ENCODE data around the gene KCTD13.

Gene KCTD13

DNA sequence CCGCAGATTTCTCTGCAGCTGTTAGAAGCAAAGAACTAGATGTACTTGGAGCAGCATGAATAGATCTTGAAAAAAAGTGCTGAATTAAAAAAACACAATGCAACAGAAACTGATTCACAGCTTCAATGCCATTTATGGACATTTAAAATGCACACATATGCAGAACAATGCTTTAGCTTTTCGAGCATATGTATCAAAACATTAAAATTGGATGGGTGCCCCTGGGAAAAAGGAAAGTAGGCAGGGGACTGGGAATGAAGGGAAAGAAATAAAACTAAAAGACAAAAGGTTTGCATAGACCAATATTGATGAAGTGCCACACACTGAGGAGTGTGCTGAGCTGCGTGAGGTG, 5.0 kb downstream of the KCTD13 start:
- H3K4me1 ChIP-seq (ENCODE audit: control insufficient read depth in 1 of 2, insufficient read depth in 1 of 2, low read depth in 1 of 2, low read length in 1 of 2): peaks cover 12 to 13% of the 10 kb centered on the region in 2 experiments
- no peaks in the 10 kb centered on the region for H3K9me3 ChIP-seq
- no peaks in the 10 kb centered on the region for H3K27me3 ChIP-seq
- H3K4me3 ChIP-seq (ENCODE audit: low read depth in 1 of 2, low read length in 1 of 2): no peak overlapping the region
- TF ChIP-seq, protein P1, sequence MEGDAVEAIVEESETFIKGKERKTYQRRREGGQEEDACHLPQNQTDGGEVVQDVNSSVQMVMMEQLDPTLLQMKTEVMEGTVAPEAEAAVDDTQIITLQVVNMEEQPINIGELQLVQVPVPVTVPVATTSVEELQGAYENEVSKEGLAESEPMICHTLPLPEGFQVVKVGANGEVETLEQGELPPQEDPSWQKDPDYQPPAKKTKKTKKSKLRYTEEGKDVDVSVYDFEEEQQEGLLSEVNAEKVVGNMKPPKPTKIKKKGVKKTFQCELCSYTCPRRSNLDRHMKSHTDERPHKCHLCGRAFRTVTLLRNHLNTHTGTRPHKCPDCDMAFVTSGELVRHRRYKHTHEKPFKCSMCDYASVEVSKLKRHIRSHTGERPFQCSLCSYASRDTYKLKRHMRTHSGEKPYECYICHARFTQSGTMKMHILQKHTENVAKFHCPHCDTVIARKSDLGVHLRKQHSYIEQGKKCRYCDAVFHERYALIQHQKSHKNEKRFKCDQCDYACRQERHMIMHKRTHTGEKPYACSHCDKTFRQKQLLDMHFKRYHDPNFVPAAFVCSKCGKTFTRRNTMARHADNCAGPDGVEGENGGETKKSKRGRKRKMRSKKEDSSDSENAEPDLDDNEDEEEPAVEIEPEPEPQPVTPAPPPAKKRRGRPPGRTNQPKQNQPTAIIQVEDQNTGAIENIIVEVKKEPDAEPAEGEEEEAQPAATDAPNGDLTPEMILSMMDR (IDR thresholded peaks at IDR 0.05): no peak
- no peak overlapping the region for H3K27ac ChIP-seq
- peaks cover 72% of the 10 kb centered on the region for H3K36me3 ChIP-seq

GRCh38 chr16:29920288-29921033, 5.6 kb downstream of the KCTD13 start:
- H3K4me1 ChIP-seq (ENCODE audit: control insufficient read depth in 1 of 2, insufficient read depth in 1 of 2, low read depth in 1 of 2, low read length in 1 of 2): peaks cover 10 to 12% of the 10 kb centered on the region in 2 experiments
- TF ChIP-seq, protein P1 (IDR thresholded peaks at IDR 0.05): no peak
- no peak overlapping the region for H3K27ac ChIP-seq
- no peak overlapping the region for H3K4me3 ChIP-seq (ENCODE audit: low read depth in 1 of 2, low read length in 1 of 2)
- no peaks in the 10 kb centered on the region for H3K9me3 ChIP-seq
- H3K36me3 ChIP-seq: peaks cover 72% of the 10 kb centered on the region
- no peaks in the 10 kb centered on the region for H3K27me3 ChIP-seq

DNA sequence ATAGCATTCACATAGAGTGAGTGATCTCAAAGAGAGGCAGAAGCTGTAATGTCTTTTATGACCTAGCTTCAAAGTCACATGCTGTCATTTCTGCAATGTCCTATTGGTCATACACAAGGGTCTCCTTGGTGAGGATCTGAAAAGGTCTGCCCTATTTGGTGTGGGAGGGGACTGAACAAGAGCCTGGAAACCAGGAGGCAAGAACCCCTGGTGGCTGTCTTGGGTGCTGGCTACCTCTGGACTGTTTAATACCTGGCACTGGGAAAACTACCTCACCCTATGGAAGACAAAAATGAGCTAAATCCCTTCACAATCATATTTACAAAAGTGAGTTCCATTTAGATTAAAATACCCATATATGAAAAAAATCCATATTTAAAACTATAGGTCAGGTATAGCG, 9.0 kb downstream of the KCTD13 start:
- no peaks in the 10 kb centered on the region for H3K27me3 ChIP-seq
- H3K4me1 ChIP-seq (ENCODE audit: control insufficient read depth in 1 of 2, insufficient read depth in 1 of 2, low read depth in 1 of 2, low read length in 1 of 2): no peaks in the 10 kb centered on the region
- H3K27ac ChIP-seq: no peak overlapping the region
- no peaks in the 10 kb centered on the region for H3K9me3 ChIP-seq
- peaks cover 78% of the 10 kb centered on the region for H3K36me3 ChIP-seq
- TF ChIP-seq, protein P1 (IDR thresholded peaks at IDR 0.05): no peak
- no peak overlapping the region for H3K4me3 ChIP-seq (ENCODE audit: low read depth in 1 of 2, low read length in 1 of 2)

- H3K4me3 ChIP-seq (ENCODE audit: low read depth in 1 of 2, low read length in 1 of 2): no peak overlapping the region
- TF ChIP-seq, protein P1 (IDR thresholded peaks at IDR 0.05): no peak
- H3K27ac ChIP-seq: no peak overlapping the region
- peaks cover 77% of the 10 kb centered on the region for H3K36me3 ChIP-seq
- H3K27me3 ChIP-seq: no peaks in the 10 kb centered on the region
- H3K4me1 ChIP-seq (ENCODE audit: control insufficient read depth in 1 of 2, insufficient read depth in 1 of 2, low read depth in 1 of 2, low read length in 1 of 2): no peaks in the 10 kb centered on the region
- no peaks in the 10 kb centered on the region for H3K9me3 ChIP-seq
Measured at GRCh38 chr16:29915590-29916247, 10.3 kb downstream of the KCTD13 start.

DNA sequence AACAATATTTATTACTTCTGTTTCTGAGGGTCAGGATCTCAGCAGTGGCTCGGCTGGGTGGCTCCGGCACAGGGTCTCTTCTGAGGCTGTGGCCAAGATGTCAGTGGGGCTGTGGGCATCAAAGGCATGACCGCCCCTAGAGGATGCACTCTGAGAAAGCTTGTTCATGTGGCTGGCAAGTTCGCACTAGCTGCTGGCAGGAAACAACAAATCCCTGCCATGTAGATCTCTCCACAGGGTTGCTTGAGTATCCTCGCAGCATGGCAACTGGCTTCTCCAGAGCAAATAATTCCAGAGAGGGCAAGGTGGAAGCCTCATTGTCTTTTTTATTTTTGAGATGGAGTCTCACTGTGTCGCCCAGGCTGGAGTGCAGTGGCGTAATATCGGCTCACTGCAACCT, 12.5 kb downstream of the KCTD13 start:
- peaks cover 66% of the 10 kb centered on the region for H3K36me3 ChIP-seq
- H3K27ac ChIP-seq: no peak overlapping the region
- H3K9me3 ChIP-seq: no peaks in the 10 kb centered on the region
- TF ChIP-seq, protein P1 (IDR thresholded peaks at IDR 0.05): no peak
- no peaks in the 10 kb centered on the region for H3K27me3 ChIP-seq
- no peaks in the 10 kb centered on the region for H3K4me1 ChIP-seq (ENCODE audit: control insufficient read depth in 1 of 2, insufficient read depth in 1 of 2, low read depth in 1 of 2, low read length in 1 of 2)
- no peak overlapping the region for H3K4me3 ChIP-seq (ENCODE audit: low read depth in 1 of 2, low read length in 1 of 2)

All from neutrophil (primary cell).